GM15510 (cell line): ENCODE data around the gene SFXN5.

Experiments used
- POLR2A ChIP-seq: IDR thresholded peaks from 3 replicates; pipeline ENCODE4 v1.6.1; 2011; ENCODE audit warnings: borderline replicate concordance; ENCODE audit not compliant: insufficient read length; ENCODE audit errors: extremely low read depth

The SFXN5 gene

GRCh38 chr2:73105511-73105971 is 34.0 kb upstream of the SFXN5 start:
- no peak for TF ChIP-seq POLR2A

GRCh38 chr2:73104933-73105332 is 33.4 kb upstream of the SFXN5 start:
- TF ChIP-seq POLR2A, result no peak

GRCh38 chr2:73103018-73103542 is 31.6 kb upstream of the SFXN5 start:
- no peak for TF ChIP-seq POLR2A

- no peak for TF ChIP-seq POLR2A
Observed at GRCh38 chr2:73101626-73102256, 30.2 kb upstream of the SFXN5 start.

- TF ChIP-seq POLR2A, result no peak
Observed at GRCh38 chr2:73100956-73101355, 29.4 kb upstream of the SFXN5 start.

- no peak for TF ChIP-seq POLR2A
Observed at GRCh38 chr2:73099486-73099885, 28.0 kb upstream of the SFXN5 start.

GRCh38 chr2:73095910-73096309 is 24.4 kb upstream of the SFXN5 start:
- no peak for TF ChIP-seq POLR2A

- no peak for TF ChIP-seq POLR2A
Observed at GRCh38 chr2:73092146-73092783, 20.8 kb upstream of the SFXN5 start.

GRCh38 chr2:73091696-73092095 is 20.2 kb upstream of the SFXN5 start:
- TF ChIP-seq POLR2A, result no peak

GRCh38 chr2:73091164-73091563 is 19.7 kb upstream of the SFXN5 start:
- no peak for TF ChIP-seq POLR2A

GRCh38 chr2:73089270-73090030 is 17.9 kb upstream of the SFXN5 start:
- TF ChIP-seq POLR2A, result no peak

GRCh38 chr2:73088703-73089102 is 17.2 kb upstream of the SFXN5 start:
- no peak for TF ChIP-seq POLR2A

- no peak for TF ChIP-seq POLR2A
Observed at GRCh38 chr2:73088211-73088610, 16.7 kb upstream of the SFXN5 start.

GRCh38 chr2:73087311-73087710 is 15.8 kb upstream of the SFXN5 start:
- TF ChIP-seq POLR2A, result no peak

- TF ChIP-seq POLR2A, result no peak
Observed at GRCh38 chr2:73085691-73086090, 14.2 kb upstream of the SFXN5 start.
